ENCODE measurements around the gene PCDHB10.
"Not testable (repeated sequence)": the region's sequence is repeated elsewhere in the genome, so short reads cannot be mapped to it uniquely, and the experiment has no call there.

PCDHB10 gene

DNA sequence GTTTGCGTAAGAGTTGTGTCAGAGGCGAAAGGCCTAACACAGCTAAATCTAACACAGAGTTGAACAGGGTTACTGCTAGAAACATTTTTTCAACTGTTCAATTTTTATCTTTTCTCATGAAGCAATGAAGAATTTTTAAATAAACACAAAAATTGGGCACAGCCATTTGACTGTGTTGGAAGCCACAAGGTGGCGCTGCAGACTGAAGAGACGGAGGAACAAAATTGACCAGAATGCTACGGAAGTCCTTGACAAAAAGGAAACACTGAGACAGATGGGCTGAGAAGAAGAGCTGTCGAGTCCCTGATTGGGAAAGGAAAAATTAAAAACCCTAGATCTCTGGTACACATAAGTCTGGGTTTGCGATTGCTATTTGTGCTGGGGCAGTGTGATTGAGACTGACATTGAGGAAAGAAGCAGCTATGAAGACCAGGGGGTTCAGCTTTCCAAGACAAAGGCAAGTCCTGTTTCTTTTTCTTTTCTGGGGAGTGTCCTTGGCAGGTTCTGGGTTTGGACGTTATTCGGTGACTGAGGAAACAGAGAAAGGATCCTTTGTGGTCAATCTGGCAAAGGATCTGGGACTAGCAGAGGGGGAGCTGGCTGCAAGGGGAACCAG lies 5.1 kb upstream of the PCDHB10 start, which contains the start of gene PCDHB9:
TSS of gene PCDHB9 (plus strand) at position 265 of the 616 bp plus-strand sequence. CDS start at position 423, 158 bp downstream.
- DNase-seq (ENCODE audit: low read depth in 3 of 3, low spot score in 1 of 3), result no peak

DNA sequence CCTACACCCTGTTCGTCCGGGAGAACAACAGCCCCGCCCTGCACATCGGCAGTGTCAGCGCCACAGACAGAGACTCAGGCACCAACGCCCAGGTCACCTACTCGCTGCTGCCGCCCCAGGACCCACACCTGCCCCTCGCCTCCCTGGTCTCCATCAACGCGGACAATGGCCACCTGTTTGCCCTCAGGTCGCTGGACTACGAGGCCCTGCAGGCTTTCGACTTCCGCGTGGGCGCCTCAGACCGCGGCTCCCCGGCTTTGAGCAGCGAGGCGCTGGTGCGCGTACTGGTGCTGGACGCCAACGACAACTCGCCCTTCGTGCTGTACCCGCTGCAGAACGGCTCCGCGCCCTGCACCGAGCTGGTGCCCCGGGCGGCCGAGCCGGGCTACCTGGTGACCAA lies 3.5 kb upstream of the PCDHB10 start:
- not testable (repeated sequence) for DNase-seq (ENCODE audit: low read depth in 3 of 3, low spot score in 1 of 3)

DNA sequence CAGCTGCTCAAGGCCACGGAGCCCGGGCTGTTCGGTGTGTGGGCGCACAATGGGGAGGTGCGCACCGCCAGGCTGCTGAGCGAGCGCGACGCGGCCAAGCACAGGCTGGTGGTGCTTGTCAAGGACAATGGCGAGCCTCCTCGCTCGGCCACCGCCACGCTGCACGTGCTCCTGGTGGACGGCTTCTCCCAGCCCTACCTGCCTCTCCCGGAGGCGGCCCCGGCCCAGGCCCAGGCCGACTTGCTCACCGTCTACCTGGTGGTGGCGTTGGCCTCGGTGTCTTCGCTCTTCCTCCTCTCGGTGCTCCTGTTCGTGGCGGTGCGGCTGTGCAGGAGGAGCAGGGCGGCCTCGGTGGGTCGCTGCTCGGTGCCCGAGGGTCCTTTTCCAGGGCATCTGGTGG lies 3.0 kb upstream of the PCDHB10 start:
- DNase-seq (ENCODE audit: low read depth in 3 of 3, low spot score in 1 of 3), result not testable (repeated sequence)

DNA sequence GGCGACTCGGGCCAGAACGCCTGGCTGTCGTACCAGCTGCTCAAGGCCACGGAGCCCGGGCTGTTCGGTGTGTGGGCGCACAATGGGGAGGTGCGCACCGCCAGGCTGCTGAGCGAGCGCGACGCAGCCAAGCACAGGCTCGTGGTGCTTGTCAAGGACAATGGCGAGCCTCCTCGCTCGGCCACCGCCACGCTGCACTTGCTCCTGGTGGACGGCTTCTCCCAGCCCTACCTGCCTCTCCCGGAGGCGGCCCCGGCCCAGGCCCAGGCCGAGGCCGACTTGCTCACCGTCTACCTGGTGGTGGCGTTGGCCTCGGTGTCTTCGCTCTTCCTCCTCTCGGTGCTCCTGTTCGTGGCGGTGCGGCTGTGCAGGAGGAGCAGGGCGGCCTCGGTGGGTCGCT lies 2.2 kb downstream of the PCDHB10 start:
- DNase-seq (ENCODE audit: low read depth in 3 of 3, low spot score in 1 of 3), result not testable (repeated sequence)

DNA sequence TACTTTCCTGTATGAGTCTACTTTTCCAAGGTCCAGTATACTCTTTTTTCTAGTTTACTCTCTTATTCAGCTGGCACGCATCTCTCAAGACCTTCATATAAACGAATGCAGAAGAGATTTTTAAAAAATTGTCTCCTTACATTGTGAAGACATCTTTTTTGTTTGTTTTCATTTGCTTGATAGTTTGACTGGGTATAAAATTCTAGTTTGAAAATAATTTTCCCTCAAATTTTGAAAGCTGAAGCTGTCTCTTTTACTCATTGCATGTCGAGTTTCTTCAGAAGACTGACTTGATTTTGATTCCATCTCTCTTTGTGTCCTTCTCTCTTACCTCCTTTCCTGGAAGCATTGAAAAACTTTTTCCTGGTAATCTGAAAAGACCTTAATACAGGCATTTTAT lies 4.2 kb downstream of the PCDHB10 start:
- DNase-seq (ENCODE audit: low read depth in 3 of 3, low spot score in 1 of 3), result no peak

DNA sequence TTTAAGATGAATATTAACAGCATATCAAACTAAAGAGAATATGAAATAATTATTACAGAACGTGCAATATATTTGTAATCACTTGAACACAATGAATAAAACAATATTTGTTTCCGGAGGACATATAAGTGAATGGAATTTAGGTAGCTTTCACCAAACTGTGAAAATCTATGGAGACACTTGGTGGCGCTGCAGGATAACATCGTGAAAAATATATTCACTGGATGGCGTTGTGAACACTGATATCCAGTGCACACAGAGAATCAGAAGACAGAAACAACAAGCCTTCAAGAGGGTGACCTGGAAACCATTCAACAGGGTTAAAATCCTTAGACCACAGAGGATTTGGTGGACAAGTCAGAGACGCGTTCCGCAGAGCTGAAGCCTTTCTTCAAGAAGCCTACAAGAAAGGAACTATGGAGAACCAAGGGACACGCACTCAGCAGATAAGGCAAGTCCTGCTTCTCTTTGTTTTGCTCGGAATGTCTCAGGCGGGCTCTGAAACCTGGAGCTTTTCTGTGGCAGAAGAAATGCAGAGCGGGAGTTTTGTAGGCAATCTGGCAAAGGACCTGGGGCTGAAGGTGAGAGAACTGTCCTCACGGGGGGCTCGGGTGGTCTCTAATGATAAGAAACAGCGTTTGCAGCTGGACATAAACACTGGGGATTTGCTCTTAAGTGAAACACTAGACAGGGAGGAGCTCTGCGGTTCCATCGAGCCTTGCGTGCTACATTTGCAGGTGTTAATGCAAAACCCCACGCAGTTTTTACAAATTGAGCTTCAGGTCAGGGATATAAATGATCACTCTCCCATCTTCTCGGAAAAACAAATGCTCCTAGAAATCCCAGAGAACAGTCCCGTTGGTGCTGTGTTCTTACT lies 7.4 kb downstream of the PCDHB10 start, which contains the start of gene PCDHB11:
TSS of gene PCDHB11 (plus strand) at position 269 of the 877 bp plus-strand sequence. CDS start at position 417, 148 bp downstream.
- no peak for DNase-seq (ENCODE audit: low read depth in 3 of 3, low spot score in 1 of 3)

DNA sequence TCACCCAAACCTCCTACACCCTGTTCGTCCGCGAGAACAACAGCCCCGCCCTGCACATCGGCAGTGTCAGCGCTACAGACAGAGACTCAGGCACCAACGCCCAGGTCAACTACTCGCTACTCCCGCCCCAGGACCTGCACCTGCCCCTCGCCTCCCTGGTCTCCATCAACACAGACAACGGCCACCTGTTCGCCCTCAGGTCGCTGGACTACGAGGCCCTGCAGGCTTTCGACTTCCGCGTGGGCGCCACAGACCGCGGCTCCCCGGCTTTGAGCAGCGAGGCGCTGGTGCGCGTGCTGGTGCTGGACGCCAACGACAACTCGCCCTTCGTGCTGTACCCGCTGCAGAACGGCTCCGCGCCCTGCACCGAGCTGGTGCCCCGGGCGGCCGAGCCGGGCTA lies 9.0 kb downstream of the PCDHB10 start:
- DNase-seq (ENCODE audit: low read depth in 3 of 3, low spot score in 1 of 3), result not testable (repeated sequence)

DNA sequence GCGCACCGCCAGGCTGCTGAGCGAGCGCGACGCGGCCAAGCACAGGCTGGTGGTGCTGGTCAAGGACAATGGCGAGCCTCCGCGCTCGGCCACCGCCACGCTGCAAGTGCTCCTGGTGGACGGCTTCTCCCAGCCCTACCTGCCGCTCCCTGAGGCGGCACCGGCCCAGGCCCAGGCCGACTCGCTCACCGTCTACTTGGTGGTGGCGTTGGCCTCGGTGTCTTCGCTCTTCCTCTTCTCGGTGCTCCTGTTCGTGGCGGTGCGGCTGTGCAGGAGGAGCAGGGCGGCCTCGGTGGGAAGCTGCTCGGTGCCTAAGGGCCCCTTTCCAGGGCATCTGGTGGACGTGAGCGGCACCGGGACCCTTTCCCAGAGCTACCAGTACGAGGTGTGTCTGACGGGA lies 9.5 kb downstream of the PCDHB10 start:
- not testable (repeated sequence) for DNase-seq (ENCODE audit: low read depth in 3 of 3, low spot score in 1 of 3)

DNA sequence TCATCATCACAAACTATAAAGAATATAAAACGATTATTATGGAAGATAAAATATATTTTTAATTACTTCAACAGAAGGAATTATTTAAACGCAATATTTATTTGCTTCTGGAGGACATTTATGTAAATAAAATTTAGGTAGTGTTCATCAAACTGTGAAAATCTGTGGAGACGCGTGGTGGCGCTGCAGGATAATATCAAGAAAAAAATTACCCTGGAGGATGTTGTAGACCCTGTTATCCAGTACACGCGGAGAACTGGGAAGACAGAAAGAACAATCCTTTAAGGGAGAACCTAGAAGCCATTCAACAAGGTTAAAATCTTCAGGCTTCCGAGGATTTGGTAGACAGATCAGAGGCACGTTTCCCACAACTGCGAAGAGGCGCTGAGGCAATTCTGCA lies 16.3 kb downstream of the PCDHB10 start, which contains the start of gene PCDHB12:
TSS of gene PCDHB12 (plus strand) at position 242 of the 400 bp plus-strand sequence. CDS start 189 bp downstream, outside the sequence.
- no peak for DNase-seq (ENCODE audit: low read depth in 3 of 3, low spot score in 1 of 3)

DNA sequence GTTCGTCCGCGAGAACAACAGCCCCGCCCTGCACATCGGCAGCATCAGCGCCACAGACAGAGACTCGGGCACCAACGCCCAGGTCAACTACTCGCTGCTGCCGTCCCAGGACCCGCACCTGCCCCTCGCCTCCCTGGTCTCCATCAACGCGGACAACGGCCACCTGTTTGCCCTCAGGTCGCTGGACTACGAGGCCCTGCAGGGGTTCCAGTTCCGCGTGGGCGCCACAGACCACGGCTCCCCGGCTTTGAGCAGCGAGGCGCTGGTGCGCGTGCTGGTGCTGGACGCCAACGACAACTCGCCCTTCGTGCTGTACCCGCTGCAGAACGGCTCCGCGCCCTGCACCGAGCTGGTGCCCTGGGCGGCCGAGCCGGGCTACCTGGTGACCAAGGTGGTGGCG lies 18.1 kb downstream of the PCDHB10 start:
- not testable (repeated sequence) for DNase-seq (ENCODE audit: low read depth in 3 of 3, low spot score in 1 of 3)

DNA sequence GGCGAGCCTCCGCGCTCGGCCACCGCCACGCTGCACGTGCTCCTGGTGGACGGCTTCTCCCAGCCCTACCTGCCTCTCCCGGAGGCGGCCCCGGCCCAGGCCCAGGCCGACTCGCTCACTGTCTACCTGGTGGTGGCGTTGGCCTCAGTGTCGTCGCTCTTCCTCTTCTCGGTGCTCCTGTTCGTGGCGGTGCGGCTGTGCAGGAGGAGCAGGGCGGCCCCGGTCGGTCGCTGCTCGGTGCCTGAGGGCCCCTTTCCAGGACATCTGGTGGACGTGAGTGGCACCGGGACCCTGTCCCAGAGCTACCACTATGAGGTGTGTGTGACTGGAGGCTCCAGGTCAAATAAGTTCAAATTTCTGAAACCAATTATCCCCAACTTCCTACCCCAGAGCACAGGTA lies 18.7 kb downstream of the PCDHB10 start:
- not testable (repeated sequence) for DNase-seq (ENCODE audit: low read depth in 3 of 3, low spot score in 1 of 3)

DNA sequence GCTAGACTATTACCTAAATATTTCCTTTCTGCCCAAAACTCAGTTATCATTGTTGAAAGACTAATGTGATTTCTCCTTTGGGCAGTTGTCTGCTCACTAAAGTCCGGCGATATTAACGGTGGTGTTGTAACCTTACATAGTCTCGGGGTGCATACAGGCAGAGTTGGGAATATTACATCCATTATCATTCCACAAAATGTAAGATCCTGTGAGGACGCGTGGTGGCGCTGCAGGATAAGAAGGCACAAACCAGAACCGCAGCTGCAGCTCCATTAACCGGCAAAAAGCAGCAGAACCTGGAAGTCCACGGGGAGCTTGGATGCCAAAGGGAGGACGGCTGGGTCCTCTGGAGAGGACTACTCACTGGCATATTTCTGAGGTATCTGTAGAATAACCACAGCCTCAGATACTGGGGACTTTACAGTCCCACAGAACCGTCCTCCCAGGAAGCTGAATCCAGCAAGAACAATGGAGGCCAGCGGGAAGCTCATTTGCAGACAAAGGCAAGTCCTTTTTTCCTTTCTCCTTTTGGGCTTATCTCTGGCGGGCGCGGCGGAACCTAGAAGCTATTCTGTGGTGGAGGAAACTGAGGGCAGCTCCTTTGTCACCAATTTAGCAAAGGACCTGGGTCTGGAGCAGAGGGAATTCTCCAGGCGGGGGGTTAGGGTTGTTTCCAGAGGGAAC lies 21.6 kb downstream of the PCDHB10 start, which contains the start of gene PCDHB13:
TSS of gene PCDHB13 (plus strand) at position 264 of the 684 bp plus-strand sequence. CDS start at position 469, 205 bp downstream.
- DNase-seq (ENCODE audit: low read depth in 3 of 3, low spot score in 1 of 3), result not testable (repeated sequence)

DNA sequence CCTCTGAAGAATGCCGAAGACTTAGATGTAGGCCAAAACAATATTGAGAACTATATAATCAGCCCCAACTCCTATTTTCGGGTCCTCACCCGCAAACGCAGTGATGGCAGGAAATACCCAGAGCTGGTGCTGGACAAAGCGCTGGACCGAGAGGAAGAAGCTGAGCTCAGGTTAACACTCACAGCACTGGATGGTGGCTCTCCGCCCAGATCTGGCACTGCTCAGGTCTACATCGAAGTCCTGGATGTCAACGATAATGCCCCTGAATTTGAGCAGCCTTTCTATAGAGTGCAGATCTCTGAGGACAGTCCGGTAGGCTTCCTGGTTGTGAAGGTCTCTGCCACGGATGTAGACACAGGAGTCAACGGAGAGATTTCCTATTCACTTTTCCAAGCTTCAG lies 22.4 kb downstream of the PCDHB10 start:
- not testable (repeated sequence) for DNase-seq (ENCODE audit: low read depth in 3 of 3, low spot score in 1 of 3)

DNA sequence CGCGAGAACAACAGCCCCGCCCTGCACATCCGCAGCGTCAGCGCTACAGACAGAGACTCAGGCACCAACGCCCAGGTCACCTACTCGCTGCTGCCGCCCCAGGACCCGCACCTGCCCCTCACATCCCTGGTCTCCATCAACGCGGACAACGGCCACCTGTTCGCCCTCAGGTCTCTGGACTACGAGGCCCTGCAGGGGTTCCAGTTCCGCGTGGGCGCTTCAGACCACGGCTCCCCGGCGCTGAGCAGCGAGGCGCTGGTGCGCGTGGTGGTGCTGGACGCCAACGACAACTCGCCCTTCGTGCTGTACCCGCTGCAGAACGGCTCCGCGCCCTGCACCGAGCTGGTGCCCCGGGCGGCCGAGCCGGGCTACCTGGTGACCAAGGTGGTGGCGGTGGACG lies 23.4 kb downstream of the PCDHB10 start:
- DNase-seq (ENCODE audit: low read depth in 3 of 3, low spot score in 1 of 3), result not testable (repeated sequence)

DNA sequence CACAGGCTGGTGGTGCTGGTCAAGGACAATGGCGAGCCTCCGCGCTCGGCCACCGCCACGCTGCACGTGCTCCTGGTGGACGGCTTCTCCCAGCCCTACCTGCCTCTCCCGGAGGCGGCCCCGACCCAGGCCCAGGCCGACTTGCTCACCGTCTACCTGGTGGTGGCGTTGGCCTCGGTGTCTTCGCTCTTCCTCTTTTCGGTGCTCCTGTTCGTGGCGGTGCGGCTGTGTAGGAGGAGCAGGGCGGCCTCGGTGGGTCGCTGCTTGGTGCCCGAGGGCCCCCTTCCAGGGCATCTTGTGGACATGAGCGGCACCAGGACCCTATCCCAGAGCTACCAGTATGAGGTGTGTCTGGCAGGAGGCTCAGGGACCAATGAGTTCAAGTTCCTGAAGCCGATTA lies 23.9 kb downstream of the PCDHB10 start:
- DNase-seq (ENCODE audit: low read depth in 3 of 3, low spot score in 1 of 3), result not testable (repeated sequence)

DNA sequence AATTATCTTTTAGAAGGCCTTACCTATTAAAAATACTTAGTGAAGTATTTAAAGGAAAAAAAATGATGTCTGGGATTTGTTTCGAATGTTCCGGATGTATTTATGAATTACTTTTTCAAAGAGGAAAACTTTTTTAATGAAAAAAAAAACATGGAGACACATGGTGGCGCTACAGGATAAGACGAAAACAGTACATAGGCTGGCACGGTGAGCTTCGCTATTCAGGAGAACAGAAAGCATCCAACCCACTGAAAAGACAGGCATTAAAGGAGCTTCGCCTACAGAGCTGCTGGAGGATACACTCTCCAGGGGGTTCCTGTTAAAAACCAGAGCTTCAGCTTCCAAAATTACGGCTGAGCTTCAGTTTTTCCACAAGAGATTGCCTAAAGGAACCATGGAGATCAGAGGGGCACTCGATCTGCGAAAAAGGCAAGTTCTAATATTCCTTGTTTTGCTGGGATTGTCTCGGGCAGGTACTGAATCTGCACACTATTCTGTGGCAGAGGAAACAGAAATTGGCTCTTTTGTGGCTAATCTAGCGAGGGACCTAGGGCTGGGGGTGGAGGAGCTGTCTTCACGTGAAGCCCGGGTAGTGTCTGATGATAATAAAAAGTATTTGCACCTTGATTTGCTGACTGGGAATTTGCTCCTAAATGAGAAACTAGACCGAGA lies 31.1 kb downstream of the PCDHB10 start, which contains the start of gene PCDHB14:
TSS of gene PCDHB14 (plus strand) at position 232 of the 672 bp plus-strand sequence. CDS start at position 395, 163 bp downstream.
- DNase-seq (ENCODE audit: low read depth in 3 of 3, low spot score in 1 of 3), result no peak

DNA sequence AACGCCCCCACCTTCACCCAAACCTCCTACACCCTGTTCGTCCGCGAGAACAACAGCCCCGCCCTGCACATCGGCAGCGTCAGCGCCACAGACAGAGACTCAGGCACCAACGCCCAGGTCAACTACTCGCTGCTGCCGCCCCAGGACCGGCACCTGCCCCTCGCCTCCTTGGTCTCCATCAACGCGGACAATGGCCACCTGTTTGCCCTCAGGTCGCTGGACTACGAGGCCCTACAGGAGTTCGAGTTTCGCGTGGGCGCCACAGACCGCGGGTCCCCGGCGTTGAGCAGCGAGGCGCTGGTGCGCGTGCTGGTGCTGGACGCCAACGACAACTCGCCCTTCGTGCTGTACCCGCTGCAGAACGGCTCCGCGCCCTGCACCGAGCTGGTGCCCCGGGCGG lies 32.7 kb downstream of the PCDHB10 start:
- DNase-seq (ENCODE audit: low read depth in 3 of 3, low spot score in 1 of 3), result not testable (repeated sequence)

DNA sequence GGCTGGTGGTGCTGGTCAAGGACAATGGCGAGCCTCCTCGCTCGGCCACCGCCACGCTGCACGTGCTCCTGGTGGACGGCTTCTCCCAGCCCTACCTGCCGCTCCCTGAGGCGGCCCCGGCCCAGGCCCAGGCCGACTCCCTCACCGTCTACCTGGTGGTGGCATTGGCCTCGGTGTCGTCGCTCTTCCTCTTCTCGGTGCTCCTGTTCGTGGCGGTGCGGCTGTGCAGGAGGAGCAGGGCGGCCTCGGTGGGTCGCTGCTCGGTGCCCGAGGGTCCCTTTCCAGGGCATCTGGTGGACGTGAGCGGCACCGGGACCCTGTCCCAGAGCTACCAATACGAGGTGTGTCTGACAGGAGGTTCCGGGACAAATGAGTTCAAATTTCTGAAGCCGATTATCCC lies 33.3 kb downstream of the PCDHB10 start:
- not testable (repeated sequence) for DNase-seq (ENCODE audit: low read depth in 3 of 3, low spot score in 1 of 3)

DNA sequence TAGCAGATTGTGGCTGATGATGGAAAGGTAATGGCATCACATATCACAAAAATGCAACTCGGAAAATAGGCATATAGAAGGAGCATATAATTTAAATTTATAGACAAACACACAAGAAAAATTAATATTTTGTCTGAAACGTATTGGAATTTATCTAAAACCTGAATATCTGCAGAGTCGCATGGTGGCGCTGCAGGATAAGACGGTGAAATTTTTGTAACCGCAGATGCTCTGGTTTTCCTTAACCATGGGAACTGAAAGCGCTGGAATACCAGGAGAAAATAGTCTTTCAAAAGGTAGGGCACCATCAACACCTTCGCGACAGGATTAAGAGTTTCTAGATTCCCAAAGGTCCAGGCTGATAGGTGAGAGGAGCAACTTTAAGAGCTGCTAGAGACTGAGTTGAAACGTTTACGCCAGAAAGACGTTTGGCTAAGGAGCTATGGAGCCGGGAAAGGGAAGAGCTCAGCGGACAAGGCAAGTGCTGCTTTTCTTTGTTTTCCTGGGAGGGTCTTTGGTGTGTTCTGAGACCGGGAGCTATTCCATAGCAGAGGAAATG lies 42.0 kb downstream of the PCDHB10 start:
- no peak for DNase-seq (ENCODE audit: low read depth in 3 of 3, low spot score in 1 of 3)

DNA sequence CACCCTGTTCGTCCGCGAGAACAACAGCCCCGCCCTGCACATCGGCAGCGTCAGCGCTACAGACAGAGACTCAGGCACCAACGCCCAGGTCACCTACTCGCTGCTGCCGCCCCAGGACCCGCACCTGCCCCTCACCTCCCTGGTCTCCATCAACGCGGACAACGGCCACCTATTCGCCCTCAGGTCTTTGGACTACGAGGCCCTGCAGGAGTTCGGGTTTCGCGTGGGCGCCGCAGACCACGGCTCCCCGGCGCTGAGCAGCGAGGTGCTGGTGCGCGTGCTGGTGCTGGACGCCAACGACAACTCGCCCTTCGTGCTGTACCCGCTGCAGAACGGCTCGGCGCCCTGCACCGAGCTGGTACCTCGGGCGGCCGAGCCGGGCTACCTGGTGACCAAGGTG lies 43.8 kb downstream of the PCDHB10 start:
- DNase-seq (ENCODE audit: low read depth in 3 of 3, low spot score in 1 of 3), result not testable (repeated sequence)

Measured in stimulated activated CD4-positive, alpha-beta T cell treated with anti-CD3 and anti-CD28 coated beads, TNF-alpha, amount 100 ng/mL, for 1 hour (primary cell).